Osteocyte (in vitro differentiated cells): Measurements from ENCODE around the gene SPRY1. TPM values are rescaled to one million over a fixed set of nuclear protein-coding genes. Genes with fewer than 3 reads are reported as not detected.

ENCODE experiments used
- DNase-seq: peaks from one replicate; pipeline ENCODE4 v3.0.0; 2021; ENCODE audit warnings: mixed read lengths; ENCODE audit not compliant: unreplicated experiment; ENCODE audit errors: extremely low spot score
- H3K27ac Mint-ChIP-seq: one replicate; pipeline ENCODE4 v1.8.0; 2021; ENCODE audit warnings: mild to moderate bottlenecking, mixed read lengths; ENCODE audit not compliant: unreplicated experiment
- H3K27me3 Mint-ChIP-seq: one replicate; pipeline ENCODE4 v1.8.0; 2021; ENCODE audit warnings: mixed read lengths; ENCODE audit not compliant: unreplicated experiment
- H3K36me3 Mint-ChIP-seq: one replicate; pipeline ENCODE4 v1.8.0; 2021; ENCODE audit warnings: mixed read lengths; ENCODE audit not compliant: unreplicated experiment
- H3K4me1 Mint-ChIP-seq: one replicate; pipeline ENCODE4 v1.8.0; 2021; ENCODE audit warnings: mixed read lengths; ENCODE audit not compliant: unreplicated experiment
- H3K4me3 Mint-ChIP-seq: one replicate; pipeline ENCODE4 v1.8.0; 2021; ENCODE audit warnings: mild to moderate bottlenecking, moderate library complexity, mixed read lengths; ENCODE audit not compliant: unreplicated experiment
- H3K9me3 Mint-ChIP-seq: one replicate; pipeline ENCODE4 v1.8.0; 2021; ENCODE audit warnings: mixed read lengths; ENCODE audit not compliant: unreplicated experiment
- CTCF ChIP-seq: fragments of 200-600 bp; sonication (generic); IDR thresholded peaks from 2 replicates; pipeline ENCODE4 v1.5.0; 2021; ENCODE audit warnings: antibody characterized with exemption, mild to moderate bottlenecking, moderate library complexity
- total RNA-seq: library from RNA; stranded (reverse); gene quantifications from 2 replicates; pipeline ENCODE4 v1.2.1, GENCODE V29; 2021

The SPRY1 gene
- total RNA-seq, 1 donor from 2014 or later, result 51.7 TPM

- Mint-ChIP-seq H3K27ac (no peak overlapping the region), H3K4me1 (peaks cover 19% of the 10 kb centered on the region), H3K9me3 (peaks cover 15% of the 10 kb centered on the region), H3K4me3 (no peak overlapping the region), H3K27me3 (no peaks in the 10 kb centered on the region), H3K36me3 (peaks cover 2% of the 10 kb centered on the region)
- TF ChIP-seq CTCF, result no peak
- DNase-seq, result no peak
These were observed 17.8 kb upstream of the SPRY1 start for GRCh38 chr4:123378794-123379193.

- no peaks in the 10 kb centered on the region for H3K27me3 Mint-ChIP-seq
- DNase-seq, result no peak
- H3K27ac Mint-ChIP-seq, result no peak overlapping the region
- peaks cover 19% of the 10 kb centered on the region for H3K4me1 Mint-ChIP-seq
- H3K9me3 Mint-ChIP-seq, result peaks cover 12% of the 10 kb centered on the region
- no peak overlapping the region for H3K4me3 Mint-ChIP-seq
- peaks cover 2% of the 10 kb centered on the region for H3K36me3 Mint-ChIP-seq
- TF ChIP-seq CTCF, result no peak
These were observed 17.2 kb upstream of the SPRY1 start for GRCh38 chr4:123379392-123379791.

GRCh38 chr4:123380728-123381716 lies 15.6 kb upstream of the SPRY1 start:
- H3K27me3 Mint-ChIP-seq, result no peaks in the 10 kb centered on the region
- TF ChIP-seq CTCF, result no peak
- peaks cover 2% of the 10 kb centered on the region for H3K36me3 Mint-ChIP-seq
- H3K27ac Mint-ChIP-seq, result no peak overlapping the region
- no peaks in the 10 kb centered on the region for H3K9me3 Mint-ChIP-seq
- H3K4me1 Mint-ChIP-seq, result peaks cover 19% of the 10 kb centered on the region
- H3K4me3 Mint-ChIP-seq, result no peak overlapping the region
- DNase-seq, result no peak

GRCh38 chr4:123381996-123382395 lies 14.6 kb upstream of the SPRY1 start:
- no peak overlapping the region for H3K4me3 Mint-ChIP-seq
- no peak for TF ChIP-seq CTCF
- no peaks in the 10 kb centered on the region for H3K27me3 Mint-ChIP-seq
- H3K27ac Mint-ChIP-seq, result no peak overlapping the region
- peaks cover 19% of the 10 kb centered on the region for H3K4me1 Mint-ChIP-seq
- H3K9me3 Mint-ChIP-seq, result no peaks in the 10 kb centered on the region
- no peak for DNase-seq
- H3K36me3 Mint-ChIP-seq, result no peaks in the 10 kb centered on the region

GRCh38 chr4:123383566-123383965 lies 13.0 kb upstream of the SPRY1 start:
- H3K36me3 Mint-ChIP-seq, result no peaks in the 10 kb centered on the region
- TF ChIP-seq CTCF, result no peak

More at GRCh38 chr4:123383566-123383965, 13.0 kb upstream of the SPRY1 start:
- H3K4me1 Mint-ChIP-seq, result peaks cover 19% of the 10 kb centered on the region
- no peaks in the 10 kb centered on the region for H3K9me3 Mint-ChIP-seq
- no peak for DNase-seq
- H3K27me3 Mint-ChIP-seq, result no peaks in the 10 kb centered on the region
- H3K4me3 Mint-ChIP-seq, result no peak overlapping the region
- H3K27ac Mint-ChIP-seq, result no peak overlapping the region
